Measurements from ENCODE around the gene UBASH3B.
"Not testable (repeated sequence)": the region's sequence is repeated elsewhere in the genome, so short reads cannot be mapped to it uniquely, and the experiment has no call there.

The UBASH3B gene

DNA sequence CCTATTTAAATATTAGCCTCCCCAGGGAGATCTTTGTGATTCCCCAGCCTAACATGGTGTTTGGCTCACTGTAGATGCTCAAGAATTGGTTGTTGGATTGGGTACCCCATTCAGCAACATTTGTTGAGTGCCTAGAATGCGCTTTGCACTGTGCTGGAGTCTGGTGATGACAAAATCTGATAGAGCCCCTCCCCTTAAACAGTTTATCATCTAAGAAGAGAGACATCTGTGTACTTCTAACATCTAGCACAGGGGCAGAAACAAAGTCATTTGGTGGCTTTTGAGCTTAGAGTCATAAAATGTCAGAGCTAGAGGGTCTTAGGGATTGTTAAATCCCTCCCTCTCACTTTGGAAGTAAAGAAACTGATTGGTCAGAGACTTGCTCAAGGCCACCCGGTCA, 73.0 kb downstream of the UBASH3B start:
- H3K27me3 ChIP-seq (replicated peaks; ENCODE audit: insufficient read depth, low read length): no peaks in the 10 kb centered on the region
- H3K9me3 ChIP-seq (replicated peaks; ENCODE audit: insufficient read depth, low read length): no peaks in the 10 kb centered on the region
- peaks cover 44% of the 10 kb centered on the region for H3F3A ChIP-seq (ENCODE audit: insufficient read depth, low read length)
- no peaks in the 10 kb centered on the region for H3K9me2 ChIP-seq (replicated peaks; ENCODE audit: insufficient read depth, low read length)
- no peaks in the 10 kb centered on the region for H3K36me3 ChIP-seq (replicated peaks; ENCODE audit: insufficient read depth, low read length)
- DNase-seq: no peak
- H3K4me3 ChIP-seq (ENCODE audit: low read length): no peak overlapping the region
- no peaks in the 10 kb centered on the region for H4K20me1 ChIP-seq (ENCODE audit: insufficient read depth, low read length)
- no peak overlapping the region for H3K9ac ChIP-seq (ENCODE audit: low read length)
- TF ChIP-seq EZH2phosphoT487 (IDR thresholded peaks at IDR 0.05; ENCODE audit: low read length): no peak
- no peak for TF ChIP-seq CTCF (IDR thresholded peaks at IDR 0.05; ENCODE audit: low read length)
- no peak for TF ChIP-seq EZH2 (optimal IDR thresholded peaks at IDR 0.05; ENCODE audit: low read depth, low read length)
- H3K4me1 ChIP-seq (ENCODE audit: low read length): peaks cover 62% of the 10 kb centered on the region
- H3K4me2 ChIP-seq (ENCODE audit: low read depth, low read length): peak overlapping the region; percentile 24; the same call in 1 of the 2 replicates
- H3K79me2 ChIP-seq (ENCODE audit: low read length): no peaks in the 10 kb centered on the region
- no peak overlapping the region for H2AFZ ChIP-seq (ENCODE audit: low read length)
- H3K27ac ChIP-seq (ENCODE audit: low read length): peak overlapping the region; percentile 99; the same call in 1 of the 2 replicates

- H3K9me2 ChIP-seq (replicated peaks; ENCODE audit: insufficient read depth, low read length): no peaks in the 10 kb centered on the region
- no peak overlapping the region for H3K4me2 ChIP-seq (ENCODE audit: low read depth, low read length)
- peaks cover 58% of the 10 kb centered on the region for H3K4me1 ChIP-seq (ENCODE audit: low read length)
- H3K79me2 ChIP-seq (ENCODE audit: low read length): no peaks in the 10 kb centered on the region
- H3K27ac ChIP-seq (ENCODE audit: low read length): no peak overlapping the region
- no peaks in the 10 kb centered on the region for H3K27me3 ChIP-seq (replicated peaks; ENCODE audit: insufficient read depth, low read length)
- TF ChIP-seq EZH2phosphoT487 (IDR thresholded peaks at IDR 0.05; ENCODE audit: low read length): no peak
- no peak for TF ChIP-seq EZH2 (optimal IDR thresholded peaks at IDR 0.05; ENCODE audit: low read depth, low read length)
- TF ChIP-seq CTCF (IDR thresholded peaks at IDR 0.05; ENCODE audit: low read length): no peak
- no peaks in the 10 kb centered on the region for H4K20me1 ChIP-seq (ENCODE audit: insufficient read depth, low read length)
- H3K36me3 ChIP-seq (replicated peaks; ENCODE audit: insufficient read depth, low read length): no peaks in the 10 kb centered on the region
- H3K4me3 ChIP-seq (ENCODE audit: low read length): no peak overlapping the region
- no peak overlapping the region for H3K9ac ChIP-seq (ENCODE audit: low read length)
- no peak overlapping the region for H2AFZ ChIP-seq (ENCODE audit: low read length)
- H3F3A ChIP-seq (ENCODE audit: insufficient read depth, low read length): peaks cover 38% of the 10 kb centered on the region
- no peaks in the 10 kb centered on the region for H3K9me3 ChIP-seq (replicated peaks; ENCODE audit: insufficient read depth, low read length)
- no peak for DNase-seq
These were observed 73.6 kb downstream of the UBASH3B start for GRCh38 chr11:122729139-122729538.

GRCh38 chr11:122730694-122731093, 75.2 kb downstream of the UBASH3B start:
- not testable (repeated sequence) for H3K4me3 ChIP-seq (ENCODE audit: low read length); H3K9me3 ChIP-seq (replicated peaks; ENCODE audit: insufficient read depth, low read length); H2AFZ ChIP-seq (ENCODE audit: low read length); H3K27me3 ChIP-seq (replicated peaks; ENCODE audit: insufficient read depth, low read length); H3K36me3 ChIP-seq (replicated peaks; ENCODE audit: insufficient read depth, low read length); H4K20me1 ChIP-seq (ENCODE audit: insufficient read depth, low read length); H3K27ac ChIP-seq (ENCODE audit: low read length); H3K9me2 ChIP-seq (replicated peaks; ENCODE audit: insufficient read depth, low read length); DNase-seq; H3K4me2 ChIP-seq (ENCODE audit: low read depth, low read length); H3K9ac ChIP-seq (ENCODE audit: low read length); H3K79me2 ChIP-seq (ENCODE audit: low read length)
- peaks cover 57% of the 10 kb centered on the region for H3K4me1 ChIP-seq (ENCODE audit: low read length)
- H3F3A ChIP-seq (ENCODE audit: insufficient read depth, low read length): peaks cover 37% of the 10 kb centered on the region

- 0 out of 2 replicates have a peak overlapping the region, but pooled peaks have one; percentile 16 for H2AFZ ChIP-seq (ENCODE audit: low read length)
- H3K9ac ChIP-seq (ENCODE audit: low read length): no peak overlapping the region
- no peak overlapping the region for H3K4me3 ChIP-seq (ENCODE audit: low read length)
- H3K4me1 ChIP-seq (ENCODE audit: low read length): peaks cover 52% of the 10 kb centered on the region
- H3K27ac ChIP-seq (ENCODE audit: low read length): peak overlapping the region; percentile 53; the same call in 1 of the 2 replicates
- H3K79me2 ChIP-seq (ENCODE audit: low read length): no peaks in the 10 kb centered on the region
- H3F3A ChIP-seq (ENCODE audit: insufficient read depth, low read length): peaks cover 31% of the 10 kb centered on the region
- no peaks in the 10 kb centered on the region for H3K9me3 ChIP-seq (replicated peaks; ENCODE audit: insufficient read depth, low read length)
- no peaks in the 10 kb centered on the region for H3K9me2 ChIP-seq (replicated peaks; ENCODE audit: insufficient read depth, low read length)
- H3K27me3 ChIP-seq (replicated peaks; ENCODE audit: insufficient read depth, low read length): no peaks in the 10 kb centered on the region
- no peaks in the 10 kb centered on the region for H4K20me1 ChIP-seq (ENCODE audit: insufficient read depth, low read length)
- TF ChIP-seq EZH2phosphoT487 (IDR thresholded peaks at IDR 0.05; ENCODE audit: low read length) (no peak), CTCF (IDR thresholded peaks at IDR 0.05; ENCODE audit: low read length) (no peak), EZH2 (optimal IDR thresholded peaks at IDR 0.05; ENCODE audit: low read depth, low read length) (no peak)
- H3K4me2 ChIP-seq (ENCODE audit: low read depth, low read length): peak overlapping the region; percentile 44; the same call in 1 of the 2 replicates
- peak; percentile 54 for DNase-seq
- H3K36me3 ChIP-seq (replicated peaks; ENCODE audit: insufficient read depth, low read length): no peaks in the 10 kb centered on the region
These were observed 76.0 kb downstream of the UBASH3B start for GRCh38 chr11:122731500-122731913.

Measured in MM.1S (cell line).